LoVo (cell line): Measurements from ENCODE around the gene TBC1D2.

Experiments used
- DNase-seq: peaks from one replicate; pipeline ENCODE4 v3.0.0-alpha.2; 2016; ENCODE audit warnings: low spot score

TBC1D2 gene

DNA sequence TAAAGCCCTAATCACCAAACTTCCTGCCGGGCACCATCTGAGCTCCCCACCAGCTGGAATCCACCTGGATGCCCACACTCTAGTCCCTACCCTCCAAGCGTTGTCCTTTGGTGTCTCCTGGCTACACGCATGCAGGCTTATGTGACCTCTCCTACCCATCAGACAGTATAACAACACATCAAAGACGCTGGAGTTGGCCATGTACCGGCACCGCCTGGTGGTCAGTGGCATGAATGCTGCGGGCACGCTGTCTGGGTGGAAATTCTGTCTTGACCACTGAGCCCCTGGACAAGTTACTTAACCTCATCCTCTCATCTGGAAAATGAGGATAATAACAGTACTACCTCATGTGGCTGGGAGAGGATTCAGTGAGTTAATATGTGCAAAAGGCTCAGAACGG is 39.6 kb downstream of the TBC1D2 start:
- no peak for DNase-seq

DNA sequence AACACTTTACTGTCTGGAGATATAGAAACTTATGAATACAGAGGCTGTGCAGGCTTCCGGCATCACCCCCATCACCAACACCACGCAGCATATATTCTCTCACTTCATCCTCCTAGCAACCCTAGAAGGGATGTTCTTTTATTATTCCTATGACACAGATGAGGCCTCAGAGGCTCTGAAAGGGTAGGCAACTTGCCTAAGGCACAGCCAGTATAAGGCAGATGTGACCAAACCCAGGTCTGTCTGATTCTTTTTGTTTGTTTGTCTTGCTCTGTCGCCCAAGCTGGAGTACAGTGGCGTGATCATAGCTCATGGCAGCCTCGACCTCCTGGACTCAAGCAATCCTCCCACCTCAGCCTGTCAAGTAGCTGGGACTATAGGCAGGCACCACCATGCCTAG is 40.2 kb downstream of the TBC1D2 start:
- DNase-seq, result no peak

DNA sequence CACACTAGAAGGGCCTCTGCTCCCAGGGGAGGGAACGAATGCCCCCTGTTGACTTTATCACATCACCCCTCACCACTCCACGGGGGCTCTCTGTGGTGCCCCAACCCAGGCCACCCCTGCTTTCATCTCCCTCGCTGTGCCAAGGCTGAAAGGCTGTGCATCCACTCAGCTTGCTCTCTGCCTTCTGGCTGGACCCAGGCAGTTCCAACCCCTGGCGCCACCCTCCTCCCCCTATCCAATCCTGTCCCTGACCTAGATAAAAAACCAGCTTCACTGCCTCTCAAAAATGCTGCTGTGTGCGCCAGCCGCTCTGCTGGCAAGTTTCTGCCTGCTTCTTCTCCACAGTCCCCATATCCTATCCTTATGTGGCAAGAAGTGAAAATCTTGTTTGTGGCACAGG is 40.6 kb downstream of the TBC1D2 start:
- no peak for DNase-seq

DNA sequence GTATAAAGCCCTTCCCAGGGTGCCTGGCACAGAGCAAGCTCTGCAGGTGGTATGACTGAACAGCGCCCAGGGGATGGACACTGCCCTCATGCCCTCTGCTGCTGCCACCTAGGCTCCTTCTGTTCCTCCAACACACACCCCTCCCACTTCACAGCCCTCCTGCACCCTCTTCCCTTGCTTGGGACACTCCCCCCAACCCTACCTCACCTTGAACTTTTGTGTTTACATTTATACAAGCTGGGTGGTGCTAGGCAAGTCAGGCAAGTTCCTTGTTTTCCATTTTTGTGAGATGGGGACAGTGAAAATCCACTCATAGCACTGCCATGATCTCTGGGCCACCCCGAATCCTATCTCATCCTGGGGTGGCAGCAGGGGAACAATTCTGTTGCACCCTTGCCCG is 44.2 kb downstream of the TBC1D2 start:
- no peak for DNase-seq

DNA sequence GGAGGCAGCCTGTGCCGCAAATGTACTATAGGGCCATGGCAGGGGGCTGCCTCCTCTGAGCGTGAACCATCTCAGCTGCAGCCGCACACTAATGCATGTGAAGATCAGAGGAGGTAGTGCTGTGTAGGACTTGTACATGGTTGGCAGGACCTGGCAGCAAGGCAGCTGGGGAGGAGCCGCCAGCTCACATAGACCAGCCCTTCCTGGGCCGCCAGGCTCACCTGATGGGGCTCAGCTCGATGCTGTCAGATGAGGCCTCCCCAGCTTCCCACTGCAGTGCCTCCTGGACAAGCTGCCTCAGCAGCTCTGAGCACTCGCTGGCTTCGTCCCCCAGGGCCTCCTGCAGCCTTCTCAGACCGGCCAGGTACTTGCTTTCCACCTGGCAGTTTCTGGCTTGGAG is 45.0 kb downstream of the TBC1D2 start:
- DNase-seq, result no peak

DNA sequence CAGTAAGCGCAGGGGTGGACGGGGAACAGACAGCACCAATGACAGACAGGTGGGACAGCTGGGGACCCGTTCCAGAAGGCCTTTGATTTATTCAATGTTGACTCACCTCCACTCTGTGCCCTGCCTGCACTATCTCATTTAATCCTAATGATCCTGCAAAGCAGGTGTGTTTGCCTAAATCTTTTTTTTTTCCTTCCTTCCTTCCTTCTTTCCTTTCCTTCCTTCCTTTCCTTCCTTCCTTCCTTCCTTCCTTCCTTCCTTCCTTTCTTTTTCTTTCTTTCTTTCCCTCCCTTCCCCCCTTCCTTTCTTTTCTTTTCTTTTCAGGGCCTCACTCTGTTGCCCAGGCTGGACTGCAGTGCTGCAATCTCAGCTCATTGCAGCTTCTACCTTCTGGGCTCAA is 45.9 kb downstream of the TBC1D2 start:
- DNase-seq, result no peak

DNA sequence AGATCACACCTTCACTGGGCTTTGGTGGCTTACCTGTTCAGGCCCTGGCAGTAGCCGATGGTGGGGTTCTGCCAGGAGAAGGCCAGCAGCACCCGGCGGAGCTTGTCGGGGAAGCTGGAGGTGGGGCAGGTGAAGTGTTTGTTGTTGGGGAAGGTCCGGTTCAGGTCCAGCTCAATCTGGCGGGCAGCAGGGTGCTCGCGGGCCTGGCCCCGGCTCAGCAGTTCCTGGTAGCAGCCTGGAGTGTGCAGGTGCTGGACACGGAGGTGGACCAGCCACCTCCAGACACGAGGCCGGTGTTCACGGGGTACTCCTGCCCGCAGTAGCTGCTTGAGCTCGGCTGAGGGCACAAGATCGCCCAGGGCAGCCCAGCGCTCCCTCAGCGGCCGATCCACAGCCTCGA is 46.8 kb downstream of the TBC1D2 start:
- no peak for DNase-seq

DNA sequence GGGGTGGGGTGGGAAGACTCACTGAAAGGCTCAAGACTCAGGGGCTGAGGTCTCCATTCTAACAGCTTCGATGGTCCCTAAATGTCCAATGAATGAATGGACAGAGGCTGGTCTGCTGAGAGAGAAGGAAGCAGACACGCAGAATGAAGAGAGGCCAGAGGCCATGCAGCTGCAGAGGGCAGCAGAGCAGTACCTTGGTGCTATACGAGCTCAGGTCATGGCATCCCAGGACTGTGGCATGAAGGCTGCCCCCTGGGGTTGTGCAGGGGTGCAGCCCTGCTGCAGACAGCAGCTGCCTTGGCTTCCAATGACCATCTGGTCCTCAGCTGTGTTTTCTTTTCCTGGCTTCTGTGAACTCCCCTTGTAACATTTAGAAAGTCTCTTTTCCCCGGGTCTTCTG is 47.8 kb downstream of the TBC1D2 start:
- no peak for DNase-seq

DNA sequence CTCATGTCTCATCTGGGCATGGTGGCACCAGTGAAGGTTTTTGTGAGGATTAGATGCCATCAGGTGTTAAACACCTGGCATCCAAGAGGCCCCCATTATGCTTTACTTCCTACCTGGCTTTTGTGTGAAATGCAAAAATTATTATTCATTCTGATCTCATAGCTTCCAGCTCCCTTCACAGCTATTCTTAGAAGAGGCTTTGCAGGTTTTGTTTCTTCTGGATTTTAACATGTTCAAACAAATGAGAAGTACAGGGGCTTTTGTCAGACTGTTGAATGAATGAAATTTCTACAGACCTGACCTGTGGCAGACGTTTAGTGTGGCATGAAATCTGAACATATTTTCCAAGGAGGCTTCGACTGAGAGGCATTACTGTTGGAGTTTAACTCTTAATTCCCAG is 48.7 kb downstream of the TBC1D2 start:
- no peak for DNase-seq

DNA sequence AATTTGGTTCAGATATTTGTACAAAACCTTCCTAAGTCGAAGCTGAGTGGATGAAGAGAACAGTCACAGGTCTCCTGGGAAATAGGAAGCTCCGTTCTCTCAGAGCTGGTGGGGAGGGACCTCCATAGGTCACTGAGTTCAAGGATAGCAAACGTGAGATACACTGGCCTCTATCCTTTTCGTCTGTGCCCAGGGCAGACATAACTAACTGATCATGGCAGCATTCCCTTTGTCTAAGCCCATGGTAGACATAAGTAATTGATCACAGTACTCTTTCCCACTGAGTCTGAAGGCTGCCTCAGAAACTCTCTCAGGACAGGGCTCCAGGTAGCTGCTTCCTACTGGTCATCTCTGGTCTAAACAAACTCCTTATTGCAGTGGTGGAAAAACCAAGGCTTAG is 50.8 kb downstream of the TBC1D2 start:
- DNase-seq, result no peak

DNA sequence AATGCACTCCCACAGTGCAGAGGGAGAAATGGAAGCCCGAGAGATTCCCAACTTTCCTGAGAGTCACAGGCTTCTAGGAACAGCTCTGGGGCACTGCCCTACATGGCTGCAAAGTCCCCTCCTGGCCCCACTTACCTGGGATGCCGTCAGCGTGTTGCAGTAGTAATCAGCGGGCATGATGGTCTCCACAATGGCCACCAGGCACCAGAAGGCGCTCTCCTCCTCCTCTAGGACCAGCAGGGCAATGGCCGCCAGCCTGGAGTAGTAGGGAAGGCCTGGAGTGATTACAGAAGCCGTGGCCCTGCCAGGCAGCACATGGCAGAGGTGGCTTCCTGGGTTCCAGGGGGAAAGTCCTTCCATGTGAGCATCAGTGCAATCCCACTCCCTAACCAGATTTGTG is 52.3 kb downstream of the TBC1D2 start:
- no peak for DNase-seq

DNA sequence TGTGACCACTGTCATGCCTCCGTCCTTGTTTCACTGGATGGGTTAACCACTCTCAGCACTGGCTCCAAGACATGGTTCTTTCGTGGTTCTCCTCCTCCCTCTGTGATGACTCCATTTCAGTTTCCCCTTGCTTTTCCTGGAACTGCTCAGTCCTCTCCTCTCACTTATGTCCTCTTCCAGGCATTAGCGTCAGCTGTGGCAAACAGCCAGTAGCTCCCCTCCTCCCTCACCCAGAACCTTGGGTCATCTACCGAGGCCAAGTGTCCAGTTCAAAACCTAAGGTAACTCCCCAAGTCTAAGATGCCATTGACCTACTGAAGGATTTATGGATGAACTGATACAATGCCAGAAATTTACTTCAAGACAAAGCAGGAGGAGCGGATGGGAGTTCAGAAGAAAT is 53.2 kb downstream of the TBC1D2 start:
- DNase-seq, result no peak

DNA sequence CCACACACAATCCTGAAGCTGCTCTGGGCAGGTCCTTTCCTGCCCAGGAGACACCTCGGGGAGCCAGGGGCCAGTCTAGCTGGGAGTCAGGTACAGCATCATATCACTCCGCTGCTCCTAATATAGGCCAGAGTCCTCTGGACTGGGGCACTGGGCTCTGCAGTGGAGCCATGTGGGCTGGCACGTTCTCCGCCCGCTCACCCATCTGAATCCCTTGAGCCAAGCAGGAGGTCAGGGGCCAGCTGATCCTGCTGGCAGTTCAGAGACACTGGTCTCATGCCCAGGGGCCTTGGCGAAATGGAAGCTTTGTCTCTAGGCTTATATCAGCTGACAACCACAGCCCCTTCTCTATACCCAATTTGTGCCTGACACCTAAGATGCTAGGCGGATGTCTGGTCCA is 53.7 kb downstream of the TBC1D2 start:
- no peak for DNase-seq

DNA sequence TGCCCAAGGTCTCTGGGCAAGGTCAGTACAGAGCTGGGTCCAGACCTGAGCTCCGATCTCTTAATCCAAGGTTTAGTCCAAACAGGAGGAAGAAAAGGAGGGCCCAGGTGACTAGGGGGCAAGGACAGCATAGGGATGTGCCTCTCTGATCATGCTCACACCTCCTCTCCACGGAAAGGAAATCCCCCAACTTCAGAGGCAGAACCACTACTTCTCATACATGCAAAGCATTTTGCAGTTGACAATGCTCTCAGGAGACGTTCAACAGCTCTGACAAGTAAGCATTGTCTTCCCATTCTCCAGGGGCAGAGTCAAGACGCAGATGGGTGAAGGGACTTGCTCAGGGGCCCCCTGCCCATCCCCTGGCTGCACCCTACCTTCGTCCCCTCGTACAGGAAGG is 54.3 kb downstream of the TBC1D2 start:
- no peak for DNase-seq

DNA sequence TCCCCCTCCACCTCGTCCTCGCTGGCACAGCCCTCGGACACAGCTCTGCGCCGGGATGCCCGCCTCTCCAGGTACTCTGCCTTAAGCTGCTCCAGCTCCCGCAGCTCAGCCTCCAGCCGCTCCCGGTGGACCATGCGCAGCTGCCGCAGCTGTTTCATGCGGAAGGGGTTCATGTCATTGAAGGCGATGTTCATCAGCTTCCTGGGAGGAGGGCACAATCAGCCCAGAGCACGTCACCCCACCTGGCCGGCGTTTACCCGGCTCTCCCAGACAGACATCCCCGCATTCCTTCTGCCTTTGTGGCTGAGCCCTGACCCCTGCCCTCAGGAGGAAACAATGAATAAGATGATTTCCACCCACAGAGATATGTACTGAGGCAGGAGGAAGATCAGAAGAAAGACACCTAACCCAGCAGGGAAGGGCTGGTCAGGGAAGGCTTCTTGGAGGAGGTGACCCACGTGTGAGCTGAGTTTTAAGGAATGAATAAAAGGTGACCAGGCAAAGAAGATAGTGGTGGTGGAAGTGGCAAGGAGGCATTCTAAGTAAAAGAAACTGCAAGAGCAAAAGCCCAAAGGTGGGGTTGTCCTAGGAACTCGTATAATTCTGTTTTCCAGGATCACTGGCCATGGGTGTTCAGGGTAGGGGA is 55.9 kb downstream of the TBC1D2 start:
- DNase-seq, result no peak

DNA sequence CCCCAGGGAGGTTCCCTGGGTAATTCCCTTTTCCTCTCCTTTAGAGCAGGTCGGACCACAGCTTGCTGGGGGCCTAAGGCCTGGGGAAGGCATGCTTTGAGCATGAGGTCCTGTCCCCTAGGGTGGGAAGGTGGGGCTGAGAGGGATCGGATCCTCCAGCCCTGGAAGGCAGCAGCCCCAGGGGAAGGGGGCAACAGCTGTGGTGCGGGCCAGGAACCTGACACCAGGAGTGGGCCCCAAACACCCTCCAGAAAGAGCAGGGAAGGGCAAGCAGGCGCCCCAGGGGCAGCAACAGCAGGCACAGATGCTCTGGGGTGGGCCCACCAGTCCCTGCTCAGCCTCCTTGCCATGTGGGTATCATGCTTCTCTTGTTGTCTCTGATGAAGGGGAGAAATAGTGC is 59.8 kb downstream of the TBC1D2 start:
- no peak for DNase-seq

DNA sequence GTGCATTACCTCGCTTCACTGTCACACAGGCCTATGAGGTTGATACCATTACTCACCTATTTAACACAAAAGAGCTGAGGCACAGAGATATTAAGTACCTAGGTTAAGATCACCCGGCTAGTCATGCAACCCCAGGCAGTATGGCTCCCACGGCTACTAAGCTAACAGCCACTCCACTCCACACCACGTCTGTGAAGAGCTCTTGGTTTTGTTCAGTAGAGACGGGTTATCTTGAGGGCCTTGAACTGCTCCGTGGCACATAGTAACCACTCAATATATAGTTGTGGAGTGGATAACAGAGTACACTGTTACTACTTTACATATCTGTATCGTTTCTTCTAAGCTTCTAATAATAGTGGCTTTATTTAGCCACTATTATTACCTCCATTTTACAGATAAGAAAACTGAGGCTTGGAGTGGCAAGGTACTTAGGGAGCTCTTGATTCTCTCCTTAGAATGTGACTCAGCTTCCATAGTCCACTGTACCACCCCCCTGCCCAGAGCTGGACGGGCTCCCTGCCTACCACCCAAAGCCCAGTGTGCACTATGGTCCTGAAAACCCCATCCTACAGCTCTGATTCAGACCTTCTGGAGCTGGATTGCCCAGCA is 62.0 kb downstream of the TBC1D2 start:
- no peak for DNase-seq

DNA sequence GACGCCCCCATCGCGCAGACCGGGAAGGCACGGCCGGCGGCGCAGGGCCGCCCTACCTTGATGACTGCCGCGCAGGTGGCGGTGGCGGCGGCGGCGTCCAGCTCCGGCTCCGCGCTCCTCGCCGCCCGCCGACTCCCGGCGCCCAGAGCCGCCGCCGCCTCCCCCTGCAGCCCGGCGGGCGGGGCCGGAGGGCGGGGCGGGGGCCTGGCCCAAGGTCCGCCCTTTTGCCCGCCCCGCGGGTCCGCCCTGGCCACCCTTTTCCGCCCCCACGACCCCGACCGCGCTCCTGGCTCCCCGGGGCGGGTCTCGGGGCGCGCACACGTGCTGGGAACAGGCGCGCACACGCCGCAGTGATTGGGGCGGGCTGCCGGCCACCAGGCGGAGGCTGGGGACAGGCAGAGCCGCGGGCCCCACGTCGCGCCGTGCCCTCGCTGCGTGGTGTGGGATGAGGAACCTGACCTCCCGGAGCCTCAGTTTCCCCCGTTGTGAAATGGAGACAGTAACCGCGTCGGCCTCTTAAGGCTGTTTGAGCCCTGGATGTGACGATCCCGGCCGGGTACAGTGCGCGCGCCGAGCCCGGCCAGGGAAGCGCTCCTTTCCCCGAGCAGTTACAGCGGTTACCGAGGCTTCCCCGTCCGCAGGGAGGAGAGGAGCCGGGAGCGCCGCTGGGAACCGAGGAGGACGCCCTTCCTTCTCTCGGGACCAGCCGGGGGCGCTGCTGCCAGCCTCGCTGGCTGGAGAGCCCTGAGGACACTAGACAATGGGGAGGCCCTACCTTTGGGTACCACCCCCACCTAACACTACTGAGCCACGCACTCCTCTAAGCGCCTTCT is 62.7 kb downstream of the TBC1D2 start, which contains the start of gene CORO2A:
TSS of gene CORO2A (minus strand) at position 135 of the 833 bp plus-strand sequence. CDS start 34,977 bp downstream, outside the sequence.
- peak; percentile 86 for DNase-seq

DNA sequence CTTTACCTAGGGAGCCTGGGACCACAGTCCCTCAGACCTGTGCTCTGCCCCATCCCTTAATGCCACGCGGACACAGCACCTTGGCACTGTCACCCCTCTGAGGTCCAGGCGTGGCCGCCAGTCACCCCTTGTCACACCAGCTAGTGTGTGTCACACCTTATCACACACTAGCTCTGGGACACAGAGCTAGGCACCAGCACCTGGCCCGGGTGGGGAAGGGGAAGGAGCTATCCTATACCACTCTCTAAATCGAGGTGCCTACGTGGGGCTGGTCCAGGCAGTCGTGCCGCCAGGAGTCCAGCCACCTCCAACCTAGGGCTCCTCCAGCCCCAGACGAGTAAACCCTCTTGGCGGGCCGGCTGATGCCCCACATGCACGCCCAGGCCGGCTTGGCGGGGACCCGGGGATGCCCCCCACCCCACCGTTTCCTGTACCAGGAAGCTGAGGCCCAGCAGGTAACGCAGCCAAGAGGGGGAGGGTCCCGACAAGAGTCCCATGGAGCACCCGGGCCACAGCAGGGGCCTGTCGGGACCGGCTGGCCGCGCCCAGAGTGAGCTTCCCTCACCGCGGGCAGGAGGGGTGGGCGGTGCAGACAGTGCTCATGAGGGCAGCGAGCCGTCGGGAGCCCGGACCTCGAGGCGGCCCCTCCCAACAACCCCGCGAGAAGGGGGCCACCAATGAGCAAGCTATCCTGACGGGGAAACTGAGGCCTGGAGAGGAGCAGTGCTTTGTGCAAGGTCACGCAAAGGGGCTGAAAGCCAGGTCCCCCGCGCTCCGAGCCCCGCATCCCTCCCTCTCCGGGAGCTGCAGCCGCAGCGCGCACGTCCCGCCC is 63.6 kb downstream of the TBC1D2 start:
- DNase-seq, result peak; percentile 32

DNA sequence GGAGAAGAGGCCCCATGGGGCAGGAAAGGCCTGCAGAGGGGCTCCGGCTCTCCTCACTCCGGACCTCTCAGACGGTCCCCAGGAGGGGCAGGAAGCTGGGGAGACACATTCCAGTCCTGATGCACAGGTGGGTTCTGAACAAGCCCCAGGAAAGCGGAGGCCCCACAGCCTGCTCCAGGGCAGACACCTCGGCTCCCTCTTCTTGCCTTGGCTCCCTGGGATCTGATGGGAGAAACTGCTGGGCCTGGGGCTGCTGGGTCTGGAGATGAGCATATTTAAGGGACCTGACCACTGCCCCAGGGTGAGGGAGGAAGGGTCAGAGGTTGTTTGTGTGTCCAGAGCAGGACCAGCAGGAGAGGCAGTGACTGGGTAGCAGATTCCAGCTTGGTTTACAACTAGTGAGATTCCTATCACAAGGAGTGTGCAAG is 64.3 kb downstream of the TBC1D2 start:
- no peak for DNase-seq

DNA sequence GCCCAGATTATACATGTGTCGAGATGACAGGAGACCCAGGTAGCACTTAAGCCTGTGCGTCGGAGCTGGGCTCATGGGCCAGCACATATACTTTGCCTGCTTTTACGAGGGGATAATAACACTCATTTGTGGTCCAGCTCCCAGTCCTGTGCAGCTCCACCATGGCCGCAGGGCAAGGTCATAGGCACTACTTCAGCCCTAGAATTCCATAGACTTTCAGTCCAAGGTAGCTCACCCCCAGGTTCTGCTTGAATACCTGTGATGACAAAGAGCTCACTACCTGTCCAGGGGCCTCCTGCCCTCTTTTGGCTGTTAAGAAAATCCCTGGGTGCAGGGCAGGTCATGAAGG is 64.7 kb downstream of the TBC1D2 start:
- DNase-seq, result no peak

DNA sequence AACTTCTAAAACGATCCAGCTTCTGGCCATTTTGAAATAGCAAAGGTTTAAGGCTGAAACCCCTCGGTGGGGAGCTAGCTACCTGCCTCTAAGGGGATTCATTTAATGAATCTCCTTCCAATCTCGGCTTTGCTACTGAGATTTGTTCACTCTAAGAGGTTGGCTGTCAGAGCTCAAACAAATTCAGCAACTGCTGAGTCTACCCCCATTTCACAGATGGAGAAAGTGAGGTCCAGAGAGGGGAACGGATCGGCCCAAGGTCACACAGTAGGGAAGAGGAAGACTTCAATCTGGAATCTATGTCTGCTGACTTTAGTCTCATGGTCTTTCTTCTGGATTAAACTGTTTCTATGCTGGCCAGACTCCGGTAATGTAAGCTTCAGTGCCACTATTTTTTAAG is 66.0 kb downstream of the TBC1D2 start:
- no peak for DNase-seq

DNA sequence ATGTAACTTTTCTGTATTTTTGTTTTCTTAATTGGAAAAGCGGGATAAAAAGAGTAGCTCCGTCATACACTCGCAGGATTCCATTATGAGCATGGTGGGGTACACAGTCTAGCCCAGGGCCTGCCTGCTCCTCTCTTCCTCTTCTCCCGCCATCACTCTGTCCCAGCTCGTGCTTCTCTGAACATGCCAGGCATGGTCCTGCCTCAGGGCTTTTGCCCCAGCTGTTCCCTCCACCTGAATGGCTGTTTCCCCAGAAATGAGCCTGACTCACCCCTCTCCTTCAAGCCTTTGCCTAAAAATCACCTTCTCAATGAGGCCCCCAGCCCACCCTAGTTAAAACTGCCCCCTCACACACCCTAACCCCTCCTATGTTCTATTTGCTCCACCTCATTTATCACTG is 67.5 kb downstream of the TBC1D2 start:
- DNase-seq, result no peak
